Motor neuron (in vitro differentiated cells): Measurements from ENCODE around the gene THSD4. TPM values are rescaled to one million over a fixed set of nuclear protein-coding genes. Genes with fewer than 3 reads are reported as not detected.
"Not testable (repeated sequence)": the region's sequence is repeated elsewhere in the genome, so short reads cannot be mapped to it uniquely, and the experiment has no call there.

Experiments used
- ATAC-seq, 8 experiments: fragments of 200-7000 bp; cut with Tn5 transposase; replicated peaks in 6 of 8; 2 replicates each; pipeline ENCODE4 v1.8.0; 2021; ENCODE audit warnings: mild to moderate bottlenecking in 8 of 8, moderate library complexity in 8 of 8
- H3K27ac ChIP-seq, 2 donors: fragments of 250-450 bp; sonication (Bioruptor Pico); 2 replicates each; pipeline ENCODE4 v1.9.0; 2021; ENCODE audit warnings: antibody characterized with exemption in 2 of 2, mild to moderate bottlenecking in 2 of 2, moderate library complexity in 1 of 2
- H3K4me1 ChIP-seq, 2 donors: fragments of 250-450 bp; sonication (Bioruptor Pico); replicated peaks in 1 of 2; 2 replicates each; pipeline ENCODE4 v1.6.1; 2021; ENCODE audit warnings: antibody characterized with exemption in 2 of 2, mild to moderate bottlenecking in 2 of 2, moderate library complexity in 1 of 2
- H3K4me3 ChIP-seq, 5 donors: fragments of 250-450 bp; sonication (Bioruptor Pico); 2 replicates each; pipeline ENCODE4 v1.9.0; 2021; ENCODE audit warnings: antibody characterized with exemption in 5 of 5, mild to moderate bottlenecking in 5 of 5, moderate library complexity in 4 of 5
- WGBS, 10 experiments: fragments of 450-650 bp; shearing (Covaris generic); methylation state at CpG; one replicate each; pipeline ENCODE4 v1.0.0; 2022; 5-methylcytosine and 5-hydroxymethylcytosine counted together
- in situ Hi-C, 9 experiments: fragments of 400-800 bp; cut with MboI; loops; one replicate each; pipeline ENCODE4 v1.15.0; 2021; ENCODE audit warnings: low sequenced_read_pairs in 9 of 9, low pct_unique_long_range_greater_than_20kb in 2 of 9; ENCODE audit not compliant: unreplicated experiment in 9 of 9
- total RNA-seq, 8 experiments: library from RNA; unstranded; fragments of 300-600 nt; gene quantifications; 2 replicates each; pipeline versions ENCODE4 v1.2.3 to v1.2.4, GENCODE V29; 2022

The THSD4 gene
- total RNA-seq, 8 experiments from 2014 or later: 1.3 to 28.4 (median 6.7) TPM

DNA sequence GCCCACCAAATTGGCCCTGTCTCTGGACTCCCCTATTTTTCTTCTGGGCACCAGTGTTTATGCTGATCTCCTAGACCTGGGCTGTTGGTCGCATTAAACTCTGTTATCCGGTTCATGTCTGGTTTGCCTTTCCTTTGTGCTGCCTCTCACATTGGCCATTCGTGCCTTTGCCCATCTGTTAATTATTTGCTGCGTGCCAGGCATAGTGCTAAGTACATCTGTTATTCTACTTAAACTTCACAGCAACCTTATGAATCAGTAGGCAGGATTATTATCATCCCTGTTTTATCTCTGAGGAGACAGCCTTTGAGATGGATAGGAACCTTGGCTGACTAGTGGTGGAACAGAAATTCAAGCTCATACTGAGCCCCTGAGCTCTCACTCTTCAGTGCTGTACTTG is 76.0 kb downstream of the THSD4 start:
- H3K4me1 ChIP-seq: peaks cover 28% of the 10 kb centered on the region in 2 donors
- H3K27ac ChIP-seq: no peak overlapping the region
- in situ Hi-C loops: no loop called here
- 15 to 95% (median 76%) methylated on average over 1 to 4 of the region's 4 CpGs; no CpG with 5 or more reads in 3 of the 10 experiments for WGBS, 10 experiments
- ATAC-seq: no peak
- no peak overlapping the region for H3K4me3 ChIP-seq

DNA sequence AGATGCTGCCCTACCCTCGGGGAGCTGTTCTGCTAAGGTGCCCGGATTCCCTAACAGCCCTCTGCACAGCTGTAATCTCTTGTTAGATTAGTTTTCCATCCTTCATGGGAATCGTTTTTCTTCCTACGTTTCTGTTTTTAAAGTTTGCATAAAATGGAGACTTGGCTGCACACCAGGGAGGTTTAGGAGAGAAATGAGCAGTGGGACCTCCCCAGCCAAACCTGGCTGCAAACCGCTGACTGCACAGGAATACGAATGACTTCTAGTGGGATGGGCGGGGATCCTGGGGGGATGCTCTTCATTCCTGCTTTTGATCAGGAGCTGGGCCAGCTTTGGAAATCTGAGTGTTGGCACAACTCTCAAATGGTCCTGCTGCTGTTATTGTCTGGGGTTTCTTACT is 77.5 kb downstream of the THSD4 start:
- Histone ChIP-seq H3K4me1 (peaks cover 14 to 15% of the 10 kb centered on the region in 2 donors), H3K27ac (no peak overlapping the region), H3K4me3 (no peak overlapping the region)
- in situ Hi-C loops: no loop called here
- WGBS, 10 experiments: 0 to 100% (median 80%) methylated on average over 1 to 7 of the region's 7 CpGs; no CpG with 5 or more reads in 2 of the 10 experiments
- no peak for ATAC-seq

DNA sequence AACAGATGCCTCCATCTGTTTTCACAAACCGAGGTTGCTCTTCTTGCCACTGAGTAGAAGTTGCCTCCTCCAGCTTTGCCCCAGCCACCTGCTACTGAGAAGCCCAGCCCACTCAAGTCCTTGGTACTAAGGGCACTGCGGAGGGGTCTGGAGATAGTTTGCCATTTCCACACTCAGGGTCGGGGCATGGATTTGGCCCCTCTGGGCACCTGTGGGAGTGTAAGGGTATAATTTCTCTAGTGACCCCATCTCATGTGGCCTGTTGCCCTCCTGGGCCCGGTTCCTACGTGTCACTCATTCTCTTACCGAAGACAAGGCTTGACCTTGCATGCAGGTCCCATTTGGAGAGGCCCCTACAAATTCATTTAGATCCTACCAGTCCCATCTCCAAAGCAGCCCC is 79.0 kb downstream of the THSD4 start:
- no peak overlapping the region for H3K27ac ChIP-seq
- WGBS, 10 experiments: 0 to 100% (median 74%) methylated on average over 1 to 5 of the region's 6 CpGs; no CpG with 5 or more reads in 5 of the 10 experiments
- in situ Hi-C loops: no loop called here

DNA sequence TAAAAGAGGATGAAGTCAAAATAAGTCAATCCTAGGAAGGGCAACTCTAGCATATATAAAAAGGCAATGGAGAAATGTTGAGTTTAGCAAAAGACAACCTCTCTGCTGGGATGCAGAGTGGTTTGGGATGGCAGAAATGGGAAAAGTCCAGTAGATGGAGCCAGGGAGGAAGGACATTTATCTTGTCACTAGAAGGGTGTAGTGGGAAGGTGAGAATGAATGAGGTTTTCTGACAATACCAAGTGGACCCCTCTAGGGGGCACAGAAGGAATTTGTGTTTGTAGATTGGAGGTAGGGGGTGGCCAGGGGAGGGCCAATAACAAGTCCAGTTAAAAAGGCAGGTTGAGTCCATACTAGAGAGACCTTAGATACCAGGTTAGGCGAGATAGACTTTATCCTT is 80.0 kb downstream of the THSD4 start:
- H3K4me1 ChIP-seq: no peaks in the 10 kb centered on the region
- peak in 2 of 8 experiments; percentile 18 to 36 for ATAC-seq
- H3K4me3 ChIP-seq: no peak overlapping the region
- 100% methylated on average over 1 of the region's 1 CpG; no CpG with 5 or more reads in 7 of the 10 experiments for WGBS, 10 experiments
- in situ Hi-C loops: no loop called here
- H3K27ac ChIP-seq: no peak overlapping the region

More for the DNA sequence above, 79.0 kb downstream of the THSD4 start:
- Histone ChIP-seq H3K4me1 (no peaks in the 10 kb centered on the region), H3K4me3 (no peak overlapping the region)
- ATAC-seq: no peak

DNA sequence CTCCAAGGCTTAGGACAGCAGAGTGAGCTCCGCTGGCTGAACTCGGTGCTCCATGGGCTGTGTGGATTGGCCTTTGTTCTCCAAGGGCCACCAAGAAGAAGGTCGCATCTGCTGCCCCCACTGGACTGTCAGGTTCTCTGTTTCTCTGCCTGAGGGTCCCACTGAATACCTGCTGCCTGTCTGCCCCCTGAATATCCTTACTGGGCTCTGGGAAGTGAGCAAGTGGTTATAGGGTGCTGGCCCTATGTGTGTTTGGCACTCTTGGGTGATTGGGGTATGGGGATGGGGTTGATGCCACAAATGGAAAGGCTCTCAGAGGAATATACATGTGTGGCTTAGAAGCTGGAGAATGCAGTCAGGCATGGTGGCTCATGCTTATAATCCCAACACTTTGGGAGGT is 82.3 kb downstream of the THSD4 start:
- Histone ChIP-seq H3K27ac (no peak overlapping the region), H3K4me1 (peaks cover 0 to 7% of the 10 kb centered on the region in 2 donors), H3K4me3 (no peak overlapping the region)
- 83 to 100% (median 100%) methylated on average over 1 to 2 of the region's 3 CpGs; no CpG with 5 or more reads in 5 of the 10 experiments for WGBS, 10 experiments
- no peak for ATAC-seq
- in situ Hi-C loops: no loop called here

DNA sequence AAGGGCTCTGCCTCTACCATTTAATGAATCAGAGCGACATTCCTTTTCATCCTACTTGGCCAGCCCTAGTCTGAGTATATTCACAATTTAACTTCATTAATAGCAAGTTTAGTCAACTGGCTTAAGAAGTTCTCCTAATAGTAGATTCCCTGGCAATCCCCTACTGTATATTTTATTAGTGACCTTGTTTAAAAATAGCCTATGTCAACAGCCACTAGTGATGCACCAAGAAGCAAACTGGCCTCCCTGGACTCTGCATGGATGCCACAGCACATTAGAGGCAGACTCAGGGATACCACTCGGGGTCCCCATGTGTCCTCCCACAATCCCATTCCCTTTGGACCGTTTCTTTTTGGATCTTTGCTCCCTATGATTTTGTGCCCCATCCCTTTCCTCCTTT is 83.6 kb downstream of the THSD4 start:
- Histone ChIP-seq H3K4me3 (no peak overlapping the region), H3K27ac (no peak overlapping the region), H3K4me1 (peaks cover 0 to 7% of the 10 kb centered on the region in 2 donors)
- in situ Hi-C loops: no loop called here
- WGBS, 10 experiments: 40 to 95% (median 80%) methylated on average over 1 to 3 of the region's 3 CpGs; no CpG with 5 or more reads in 4 of the 10 experiments
- no peak for ATAC-seq

DNA sequence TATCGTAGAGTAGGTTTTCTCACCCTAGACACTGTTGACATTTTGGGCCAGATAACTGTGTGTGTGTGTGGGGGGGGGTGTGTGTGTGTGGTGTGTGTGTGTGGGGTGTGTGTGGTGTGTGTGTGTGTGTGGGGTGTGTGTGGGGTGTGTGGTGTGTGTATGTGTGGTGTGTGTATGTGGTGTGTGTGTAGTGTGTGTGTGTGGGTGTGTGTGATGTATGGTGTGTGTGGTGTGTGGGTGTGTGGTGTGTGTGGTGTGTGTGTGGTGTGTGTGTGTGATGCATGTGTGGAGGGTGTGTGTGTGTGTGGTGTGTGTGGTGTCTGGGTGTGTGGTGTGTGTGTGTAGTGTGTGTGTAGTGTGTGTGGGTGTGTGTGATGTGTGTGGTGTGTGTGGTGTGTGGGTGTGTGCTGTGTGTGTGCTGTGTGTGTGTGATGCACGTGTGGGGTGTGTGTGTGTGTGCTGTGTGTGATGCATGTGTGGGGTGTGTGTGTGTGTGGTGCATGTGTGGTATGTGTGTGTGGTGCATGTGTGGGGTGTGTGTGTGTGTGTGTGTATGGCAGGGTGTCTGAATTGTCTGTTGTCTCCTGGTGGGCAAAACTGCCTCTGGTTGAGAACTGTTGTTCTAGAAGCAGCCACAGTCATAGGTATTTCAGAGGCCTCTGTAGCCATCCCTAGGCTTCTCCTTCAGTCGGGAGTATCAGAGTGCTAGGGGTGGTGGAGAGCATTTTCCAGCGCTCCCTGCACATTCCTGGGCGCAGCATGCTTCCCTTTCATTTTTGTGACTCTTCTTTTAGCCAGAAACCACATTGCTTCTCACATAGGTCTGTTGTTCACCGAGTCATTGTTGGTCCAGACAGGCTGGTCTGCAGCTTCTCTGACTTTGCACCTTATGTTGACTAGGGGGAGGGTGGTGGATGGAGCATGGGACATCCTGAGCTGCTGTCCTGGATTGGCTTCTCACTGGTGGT is 84.4 kb downstream of the THSD4 start:
- ATAC-seq: no peak
- Histone ChIP-seq H3K4me3 (no peak overlapping the region), H3K4me1 (peaks cover 0 to 10% of the 10 kb centered on the region in 2 donors), H3K27ac (no peak overlapping the region)
- in situ Hi-C loops: no loop called here
- WGBS, 10 experiments: 50 to 100% (median 80%) methylated on average over 1 to 4 of the region's 6 CpGs; no CpG with 5 or more reads in 3 of the 10 experiments

DNA sequence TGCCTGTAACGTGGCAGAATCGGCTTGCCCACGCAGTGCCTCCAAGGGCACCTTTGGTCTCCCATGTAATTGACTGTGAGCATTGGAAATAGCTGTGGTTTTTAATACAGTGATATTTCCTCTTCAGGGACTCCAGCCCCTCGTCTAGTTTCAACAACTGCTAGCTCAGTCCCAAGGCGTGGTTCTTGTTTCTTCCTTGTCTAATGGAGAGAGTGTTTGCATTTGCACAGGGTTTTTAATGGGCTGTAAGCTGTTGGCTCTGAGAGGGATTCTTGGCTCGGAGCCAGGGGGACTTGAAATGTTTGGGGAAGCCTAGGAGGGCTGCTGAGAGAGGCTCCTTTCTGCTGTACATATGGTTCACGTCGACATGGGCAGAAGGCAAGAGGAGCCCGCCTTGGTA is 86.2 kb downstream of the THSD4 start:
- 60 to 67% (median 67%) methylated on average over 2 to 8 of the region's 9 CpGs; no CpG with 5 or more reads in 6 of the 10 experiments for WGBS, 10 experiments
- no peak overlapping the region for H3K27ac ChIP-seq
- in situ Hi-C loops: no loop called here
- peak in 2 of 8 experiments; percentile 29 to 31 for ATAC-seq
- peaks cover 0 to 10% of the 10 kb centered on the region in 2 donors for H3K4me1 ChIP-seq
- no peak overlapping the region for H3K4me3 ChIP-seq

DNA sequence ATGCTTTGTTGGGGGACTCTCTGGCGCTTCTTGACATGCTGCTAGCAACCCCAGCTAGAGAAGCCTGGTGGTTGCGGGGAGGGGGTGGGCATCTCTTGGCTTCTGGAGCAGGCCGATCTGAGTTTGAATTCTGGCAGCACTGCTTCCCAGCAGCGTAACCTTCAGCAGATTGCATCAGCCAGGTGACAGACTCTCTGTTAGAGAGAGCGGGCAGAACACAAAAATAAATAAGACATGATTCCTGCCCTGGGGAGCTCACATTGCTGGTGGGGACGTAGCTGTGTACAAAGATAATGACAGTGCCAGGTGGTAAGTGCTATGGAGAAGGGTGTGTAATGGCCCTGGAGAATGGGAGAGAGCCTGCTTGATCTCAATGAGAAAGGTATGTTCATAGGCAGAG is 87.4 kb downstream of the THSD4 start:
- WGBS, 10 experiments: 0 to 100% (median 98%) methylated on average over 1 to 3 of the region's 6 CpGs; no CpG with 5 or more reads in 2 of the 10 experiments
- ATAC-seq: peak in 1 of 8 experiments; percentile 17
- no peak overlapping the region for H3K4me3 ChIP-seq
- H3K27ac ChIP-seq: no peak overlapping the region
- in situ Hi-C loops: no loop called here
- peaks cover 0 to 10% of the 10 kb centered on the region in 2 donors for H3K4me1 ChIP-seq

DNA sequence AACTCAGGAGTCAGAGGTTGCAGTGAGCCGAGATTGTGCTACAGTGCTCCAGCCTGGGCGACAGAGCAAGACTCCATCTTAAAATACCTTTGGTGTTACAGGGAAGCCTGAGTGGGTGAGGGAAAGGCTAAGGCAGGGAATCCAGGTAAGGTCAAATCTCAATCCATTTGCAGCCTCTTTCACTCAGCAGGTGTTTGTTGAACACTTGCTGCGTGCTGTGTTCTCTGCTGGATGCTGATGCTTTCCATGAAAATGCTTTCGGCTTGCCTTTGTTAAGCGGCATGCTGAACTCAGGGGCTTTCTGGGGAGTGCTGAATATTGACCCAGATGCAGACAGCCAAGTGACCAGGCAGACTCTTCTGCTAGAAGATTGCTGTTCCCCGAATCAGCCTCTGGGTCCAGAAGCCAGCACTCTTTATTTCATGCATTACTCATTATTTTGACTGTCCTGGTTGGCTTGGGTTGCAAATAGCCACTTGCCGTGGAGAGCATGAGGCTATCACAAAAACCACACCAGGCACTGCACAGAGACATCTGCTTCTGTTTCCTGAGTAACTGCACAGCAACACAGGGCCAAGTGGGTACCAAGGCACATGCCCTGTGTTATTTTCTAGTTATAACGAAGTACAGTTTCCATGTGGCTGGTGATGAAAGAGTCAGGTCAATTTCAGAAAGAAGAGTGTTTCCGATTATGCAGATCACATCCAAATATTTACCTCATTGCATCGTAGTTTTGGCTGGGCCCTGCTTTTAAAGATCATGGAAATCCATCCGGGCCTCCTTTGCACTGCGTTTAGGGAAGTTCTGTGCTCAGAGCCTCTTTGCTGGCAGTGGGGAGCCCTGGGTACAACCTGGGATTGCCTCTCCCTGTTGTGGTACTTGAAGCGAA is 88.6 kb downstream of the THSD4 start:
- Histone ChIP-seq H3K27ac (no peak overlapping the region), H3K4me3 (no peak overlapping the region), H3K4me1 (peaks cover 0 to 10% of the 10 kb centered on the region in 2 donors)
- no peak for ATAC-seq
- WGBS, 10 experiments: 20 to 59% (median 51%) methylated on average over 3 to 11 of the region's 13 CpGs; no CpG with 5 or more reads in 2 of the 10 experiments
- in situ Hi-C loops: no loop called here

DNA sequence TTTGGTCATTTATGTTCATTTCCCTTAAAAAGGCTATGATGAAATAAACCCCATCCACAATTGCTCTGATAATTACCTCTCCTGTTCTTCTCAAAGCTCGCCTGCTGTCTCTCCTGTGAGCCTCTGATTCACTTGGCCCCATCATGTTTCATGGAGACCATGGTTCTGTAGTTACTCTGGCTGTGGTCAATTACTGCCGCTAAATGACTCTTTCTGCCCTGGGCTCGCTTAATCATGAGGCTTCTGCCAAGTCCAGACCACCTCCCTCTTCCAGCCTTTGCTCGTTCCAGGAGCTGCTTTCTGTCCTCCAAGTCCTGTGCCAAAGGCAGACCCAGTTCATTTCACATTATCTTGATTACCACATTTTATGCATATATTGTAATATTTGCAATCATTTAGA is 91.9 kb downstream of the THSD4 start:
- no peak overlapping the region for H3K4me3 ChIP-seq
- H3K27ac ChIP-seq: no peak overlapping the region
- ATAC-seq: no peak
- in situ Hi-C loops: no loop called here
- 0 to 100% (median 90%) methylated on average over 1 to 4 of the region's 4 CpGs for WGBS, 10 experiments
- H3K4me1 ChIP-seq: peaks cover 0 to 3% of the 10 kb centered on the region in 2 donors

DNA sequence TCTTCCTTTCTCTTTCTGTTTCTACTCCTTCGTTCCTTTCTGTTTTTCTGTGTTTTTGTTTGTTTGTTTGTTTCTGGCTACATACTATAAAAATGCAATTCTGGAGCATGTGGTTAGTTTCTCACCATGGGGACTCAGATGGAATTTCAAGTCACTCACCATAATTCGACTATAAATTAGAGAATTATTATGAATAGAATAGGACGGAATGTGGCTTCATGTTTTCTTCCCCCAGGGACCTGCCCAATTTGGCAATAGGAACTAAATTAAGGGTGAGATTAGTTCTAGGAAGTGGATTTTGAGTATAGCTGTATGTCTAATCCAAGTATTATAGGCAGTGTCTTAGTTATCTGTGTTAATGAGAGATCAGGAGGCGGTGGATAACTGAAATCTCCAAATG is 96.9 kb downstream of the THSD4 start:
- in situ Hi-C loops: no loop called here
- Histone ChIP-seq H3K4me3 (no peak overlapping the region), H3K4me1 (peaks cover 0 to 3% of the 10 kb centered on the region in 2 donors), H3K27ac (no peak overlapping the region)
- ATAC-seq: no peak
- 18 to 100% (median 83%) methylated on average over 2 to 4 of the region's 4 CpGs; no CpG with 5 or more reads in 1 of the 10 experiments for WGBS, 10 experiments

DNA sequence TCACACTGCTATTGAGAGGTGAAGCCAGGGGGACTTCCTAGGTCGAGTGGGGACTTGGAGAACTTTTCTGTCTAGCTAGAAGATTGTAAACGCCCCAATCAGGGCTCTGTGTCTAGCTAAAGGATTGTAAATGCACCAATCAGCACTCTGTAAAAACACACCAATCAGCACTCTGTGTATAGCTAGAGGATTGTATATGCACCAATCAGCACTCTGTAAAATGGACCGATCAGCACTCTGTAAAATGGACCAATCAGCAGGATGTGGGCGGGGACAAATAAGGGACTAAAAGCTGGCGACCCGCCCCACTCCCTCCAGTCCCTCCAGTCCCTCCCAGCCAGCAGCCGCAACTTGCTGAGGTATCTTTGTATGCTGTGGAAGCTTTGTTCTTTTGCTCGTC is 98.7 kb downstream of the THSD4 start:
- ATAC-seq, H3K4me1 ChIP-seq, H3K27ac ChIP-seq, in situ Hi-C loops, H3K4me3 ChIP-seq: not testable (repeated sequence)
- 38 to 100% (median 80%) methylated on average over 1 to 5 of the region's 8 CpGs; no CpG with 5 or more reads in 3 of the 10 experiments for WGBS, 10 experiments
